ENCODE data around the gene STARD7. TPM values are rescaled to one million over a fixed set of nuclear protein-coding genes. Genes with fewer than 3 reads are reported as not detected.
A peak's percentile ranks its signal among the peaks of the same experiment; 100 is the strongest.

The STARD7 gene
- total RNA-seq, 6 experiments from 2014 or later, result 167 to 195 (median 180) TPM

- no peaks in the 10 kb centered on the region for H3K9me3 Mint-ChIP-seq
These were observed 10.0 kb upstream of the STARD7 start for GRCh38 chr2:96218508-96219131.

DNA sequence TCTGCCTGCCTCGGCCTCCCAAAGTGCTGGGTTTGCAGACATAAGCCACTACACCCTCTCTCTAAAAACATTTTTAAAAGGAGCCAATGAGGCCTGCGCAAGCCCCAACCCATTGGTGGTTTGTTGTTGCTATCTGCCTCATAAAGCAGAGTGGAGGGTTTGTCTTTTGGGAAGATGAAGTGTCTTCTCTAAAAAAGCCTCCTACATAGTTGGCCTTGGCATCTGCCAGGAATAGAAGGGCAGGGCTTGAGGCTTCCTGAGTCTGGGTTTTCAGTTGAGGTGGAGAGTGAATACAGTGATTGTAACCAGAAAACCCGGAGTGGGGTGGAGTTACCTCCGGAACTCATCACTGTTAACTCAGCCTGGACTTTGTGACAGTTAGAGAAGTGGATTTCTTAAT, 5.9 kb upstream of the STARD7 start:
- TF ChIP-seq CTCF (IDR thresholded peaks at IDR 0.05), result no peak
- no peaks in the 10 kb centered on the region for H3K27me3 Mint-ChIP-seq (ENCODE audit: insufficient read depth)
- no peak for DNase-seq
- no peak overlapping the region for H3K4me3 Mint-ChIP-seq
- H3K9me3 Mint-ChIP-seq, result no peaks in the 10 kb centered on the region
- H3K36me3 Mint-ChIP-seq (ENCODE audit: low read depth), result no peaks in the 10 kb centered on the region
- H3K27ac Mint-ChIP-seq, result no peak overlapping the region
- H3K4me1 Mint-ChIP-seq (ENCODE audit: low read depth), result peaks cover 10% of the 10 kb centered on the region

More at GRCh38 chr2:96218508-96219131, 10.0 kb upstream of the STARD7 start:
- no peak for TF ChIP-seq CTCF (IDR thresholded peaks at IDR 0.05)
- Mint-ChIP-seq H3K4me3 (no peak overlapping the region), H3K27ac (no peak overlapping the region), H3K4me1 (ENCODE audit: low read depth) (peaks cover 6% of the 10 kb centered on the region; the same call in 1 of the 2 replicates), H3K27me3 (ENCODE audit: insufficient read depth) (no peaks in the 10 kb centered on the region), H3K36me3 (ENCODE audit: low read depth) (no peaks in the 10 kb centered on the region)
- no peak for DNase-seq

- Mint-ChIP-seq H3K27ac (no peak overlapping the region), H3K4me3 (no peak overlapping the region), H3K36me3 (ENCODE audit: low read depth) (no peaks in the 10 kb centered on the region), H3K4me1 (ENCODE audit: low read depth) (peaks cover 13% of the 10 kb centered on the region), H3K9me3 (no peaks in the 10 kb centered on the region), H3K27me3 (ENCODE audit: insufficient read depth) (no peaks in the 10 kb centered on the region)
- no peak for DNase-seq
- TF ChIP-seq CTCF (IDR thresholded peaks at IDR 0.05), result no peak; the same call in 1 of the 2 replicates
These were observed 4.8 kb upstream of the STARD7 start for GRCh38 chr2:96213379-96213778.

- no peak overlapping the region for H3K27ac Mint-ChIP-seq
- H3K36me3 Mint-ChIP-seq (ENCODE audit: low read depth), result peaks cover 7% of the 10 kb centered on the region
- DNase-seq, result no peak
- H3K9me3 Mint-ChIP-seq, result no peaks in the 10 kb centered on the region
- H3K4me1 Mint-ChIP-seq (ENCODE audit: low read depth), result peaks cover 13% of the 10 kb centered on the region
- TF ChIP-seq CTCF (IDR thresholded peaks at IDR 0.05), result no peak
- no peaks in the 10 kb centered on the region for H3K27me3 Mint-ChIP-seq (ENCODE audit: insufficient read depth)
- H3K4me3 Mint-ChIP-seq, result no peak overlapping the region
These were observed 3.7 kb upstream of the STARD7 start for GRCh38 chr2:96212339-96212738.

DNA sequence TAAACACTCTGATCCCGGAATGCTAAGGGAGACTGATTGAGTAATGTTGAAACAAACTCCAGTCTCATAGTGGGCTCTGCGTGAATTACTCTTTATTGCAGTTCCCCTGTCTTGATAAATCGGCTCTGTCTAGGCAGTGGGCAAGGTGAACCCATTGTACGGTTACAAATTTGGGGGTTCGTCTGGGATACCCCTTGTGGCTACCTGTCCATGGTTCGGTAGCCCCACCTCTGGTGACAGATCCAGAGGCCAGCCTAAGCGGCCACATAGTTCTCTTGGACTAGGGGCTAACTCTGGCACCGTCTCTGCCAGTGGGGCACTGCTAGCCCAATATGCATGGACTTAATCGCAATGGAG, 1.1 kb upstream of the STARD7 start:
- Mint-ChIP-seq H3K4me1 (ENCODE audit: low read depth) (peaks cover 38% of the 10 kb centered on the region), H3K27me3 (ENCODE audit: insufficient read depth) (no peaks in the 10 kb centered on the region), H3K4me3 (peak overlapping the region; percentile 98)

More for the DNA sequence above, 1.1 kb upstream of the STARD7 start:
- no peak for TF ChIP-seq CTCF (IDR thresholded peaks at IDR 0.05)
- Mint-ChIP-seq H3K36me3 (ENCODE audit: low read depth) (peaks cover 19% of the 10 kb centered on the region), H3K9me3 (peaks cover 4% of the 10 kb centered on the region; the same call in 1 of the 2 replicates), H3K27ac (peak overlapping the region; percentile 81)
- no peak for DNase-seq
